SU-DHL-6 (cell line): ENCODE results near the gene NCKAP5.

Experiments
- EZH2phosphoT487 ChIP-seq: fragments of 200-600 bp; sonication (generic), shearing (Covaris generic); conservative IDR thresholded peaks from 2 replicates; pipeline ENCODE4 v1.6.1; 2018; ENCODE audit warnings: mild to moderate bottlenecking, antibody characterized with exemption, low read length, moderate library complexity, mixed read lengths
- TF ChIP-seq, protein P1 (sequence below): fragments of 200-600 bp; sonication (generic); IDR thresholded peaks from one replicate; pipeline ENCODE4 v1.5.1; 2017; ENCODE audit warnings: antibody characterized with exemption, mild to moderate bottlenecking, low read length, moderate library complexity; ENCODE audit not compliant: insufficient read depth, poor library complexity, severe bottlenecking

DNA sequence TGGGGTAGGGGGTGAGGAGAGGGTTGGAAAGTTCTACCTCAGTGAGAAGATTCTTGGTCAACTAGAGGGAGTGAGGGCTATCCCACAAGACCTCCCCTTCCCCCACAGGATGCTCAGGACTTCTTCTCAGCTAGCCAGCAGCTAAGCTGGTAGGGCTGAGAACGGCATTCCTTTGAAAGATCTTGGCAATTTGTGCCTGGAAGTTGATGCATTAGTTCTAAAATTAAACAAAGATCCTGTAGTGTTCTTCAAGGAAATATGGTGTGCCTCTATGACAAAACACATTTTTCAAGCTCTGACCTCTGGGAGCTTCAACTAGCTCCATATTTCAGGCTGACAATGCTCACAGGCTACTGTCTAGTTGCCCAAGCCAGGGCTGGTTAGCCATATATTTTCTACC is 900.6 kb downstream of the NCKAP5 start:
- TF ChIP-seq, protein P1, sequence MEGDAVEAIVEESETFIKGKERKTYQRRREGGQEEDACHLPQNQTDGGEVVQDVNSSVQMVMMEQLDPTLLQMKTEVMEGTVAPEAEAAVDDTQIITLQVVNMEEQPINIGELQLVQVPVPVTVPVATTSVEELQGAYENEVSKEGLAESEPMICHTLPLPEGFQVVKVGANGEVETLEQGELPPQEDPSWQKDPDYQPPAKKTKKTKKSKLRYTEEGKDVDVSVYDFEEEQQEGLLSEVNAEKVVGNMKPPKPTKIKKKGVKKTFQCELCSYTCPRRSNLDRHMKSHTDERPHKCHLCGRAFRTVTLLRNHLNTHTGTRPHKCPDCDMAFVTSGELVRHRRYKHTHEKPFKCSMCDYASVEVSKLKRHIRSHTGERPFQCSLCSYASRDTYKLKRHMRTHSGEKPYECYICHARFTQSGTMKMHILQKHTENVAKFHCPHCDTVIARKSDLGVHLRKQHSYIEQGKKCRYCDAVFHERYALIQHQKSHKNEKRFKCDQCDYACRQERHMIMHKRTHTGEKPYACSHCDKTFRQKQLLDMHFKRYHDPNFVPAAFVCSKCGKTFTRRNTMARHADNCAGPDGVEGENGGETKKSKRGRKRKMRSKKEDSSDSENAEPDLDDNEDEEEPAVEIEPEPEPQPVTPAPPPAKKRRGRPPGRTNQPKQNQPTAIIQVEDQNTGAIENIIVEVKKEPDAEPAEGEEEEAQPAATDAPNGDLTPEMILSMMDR = no peak
- TF ChIP-seq EZH2phosphoT487 = no peak
